HG03565 (cell line): Measurements from ENCODE around the gene SLC6A7.

Experiments used
- ATAC-seq: cut with Tn5 transposase; IDR thresholded peaks from one replicate; pipeline ENCODE4 v1.9.1; 2021; ENCODE audit warnings: mild to moderate bottlenecking, moderate library complexity; ENCODE audit not compliant: unreplicated experiment

The SLC6A7 gene

GRCh38 chr5:150189326-150189725 is 536 bp upstream of the SLC6A7 start:
- ATAC-seq, result no peak

- no peak for ATAC-seq
Observed at GRCh38 chr5:150190503-150190979, 679 bp downstream of the SLC6A7 start.

- no peak for ATAC-seq
Observed at GRCh38 chr5:150190987-150191386, 1.1 kb downstream of the SLC6A7 start.

- ATAC-seq, result no peak
Observed at GRCh38 chr5:150192462-150192861, 2.6 kb downstream of the SLC6A7 start.

- no peak for ATAC-seq
Observed at GRCh38 chr5:150195736-150196485, 6.0 kb downstream of the SLC6A7 start.

- no peak for ATAC-seq
Observed at GRCh38 chr5:150196514-150196913, 6.7 kb downstream of the SLC6A7 start.

GRCh38 chr5:150196986-150197385 is 7.1 kb downstream of the SLC6A7 start:
- no peak for ATAC-seq

- ATAC-seq, result no peak
Observed at GRCh38 chr5:150197476-150197875, 7.6 kb downstream of the SLC6A7 start.

GRCh38 chr5:150202501-150202900 is 12.6 kb downstream of the SLC6A7 start:
- no peak for ATAC-seq

- no peak for ATAC-seq
Observed at GRCh38 chr5:150203832-150204589, 14.1 kb downstream of the SLC6A7 start.

GRCh38 chr5:150204590-150204960 is 14.7 kb downstream of the SLC6A7 start:
- ATAC-seq, result no peak

GRCh38 chr5:150206098-150206778 is 16.4 kb downstream of the SLC6A7 start:
- ATAC-seq, result no peak

GRCh38 chr5:150206779-150207115 is 16.9 kb downstream of the SLC6A7 start:
- ATAC-seq, result no peak

GRCh38 chr5:150208187-150209098 is 18.6 kb downstream of the SLC6A7 start:
- ATAC-seq, result no peak

- no peak for ATAC-seq
Observed at GRCh38 chr5:150209099-150209635, 19.3 kb downstream of the SLC6A7 start.

- ATAC-seq, result no peak
Observed at GRCh38 chr5:150210644-150211043, 20.8 kb downstream of the SLC6A7 start.

- ATAC-seq, result no peak
Observed at GRCh38 chr5:150211156-150212030, 21.5 kb downstream of the SLC6A7 start.

- ATAC-seq, result no peak
Observed at GRCh38 chr5:150213530-150213929, 23.7 kb downstream of the SLC6A7 start.

- no peak for ATAC-seq
Observed at GRCh38 chr5:150214289-150214688, 24.4 kb downstream of the SLC6A7 start.
